ENCODE results near the gene RAPGEF1. TPM values are rescaled to one million over a fixed set of nuclear protein-coding genes. Genes with fewer than 3 reads are reported as not detected.

The RAPGEF1 gene
- total and polyA plus RNA-seq, 9 of the 15 experiments (the other 6 are each of a cell fraction or from before 2014, with no cell fraction given): 0.06 to 44.1 (median 19.9) TPM

DNA sequence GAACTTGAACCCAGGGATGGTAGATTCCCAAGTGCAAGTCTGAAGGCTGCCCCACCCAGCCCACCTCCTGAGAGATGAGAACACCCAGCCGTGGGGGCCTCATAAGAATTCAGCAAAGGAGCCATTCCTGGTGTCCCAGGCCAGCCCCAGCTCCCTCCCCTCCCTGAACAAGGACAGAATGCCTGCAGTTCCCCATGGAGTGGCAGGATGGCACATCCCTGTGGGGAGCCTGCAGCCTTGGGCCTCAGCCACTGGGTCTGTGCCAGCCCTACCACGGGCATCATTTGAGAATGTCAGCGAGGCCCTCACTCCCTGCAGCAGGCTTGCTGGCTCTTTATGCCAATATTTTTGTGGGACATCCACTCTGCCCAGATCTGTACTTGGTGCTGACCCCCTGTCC, 36.2 kb upstream of the RAPGEF1 start (continued):
- TF ChIP-seq, protein P1, sequence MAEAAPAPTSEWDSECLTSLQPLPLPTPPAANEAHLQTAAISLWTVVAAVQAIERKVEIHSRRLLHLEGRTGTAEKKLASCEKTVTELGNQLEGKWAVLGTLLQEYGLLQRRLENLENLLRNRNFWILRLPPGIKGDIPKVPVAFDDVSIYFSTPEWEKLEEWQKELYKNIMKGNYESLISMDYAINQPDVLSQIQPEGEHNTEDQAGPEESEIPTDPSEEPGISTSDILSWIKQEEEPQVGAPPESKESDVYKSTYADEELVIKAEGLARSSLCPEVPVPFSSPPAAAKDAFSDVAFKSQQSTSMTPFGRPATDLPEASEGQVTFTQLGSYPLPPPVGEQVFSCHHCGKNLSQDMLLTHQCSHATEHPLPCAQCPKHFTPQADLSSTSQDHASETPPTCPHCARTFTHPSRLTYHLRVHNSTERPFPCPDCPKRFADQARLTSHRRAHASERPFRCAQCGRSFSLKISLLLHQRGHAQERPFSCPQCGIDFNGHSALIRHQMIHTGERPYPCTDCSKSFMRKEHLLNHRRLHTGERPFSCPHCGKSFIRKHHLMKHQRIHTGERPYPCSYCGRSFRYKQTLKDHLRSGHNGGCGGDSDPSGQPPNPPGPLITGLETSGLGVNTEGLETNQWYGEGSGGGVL (CRISPR knock-in tag; IDR thresholded peaks at IDR 0.05): no peak
- TF ChIP-seq PTRF (tag; IDR thresholded peaks at IDR 0.05) (no peak), TCF7 (IDR thresholded peaks at IDR 0.05; ENCODE audit: borderline replicate concordance) (no peak), DIDO1 (tag; IDR thresholded peaks at IDR 0.05; ENCODE audit: low read depth) (no peak), SMAD2 (IDR thresholded peaks at IDR 0.05; ENCODE audit: low read depth, low read length) (no peak), ZNF431 (CRISPR knock-in tag; IDR thresholded peaks at IDR 0.05) (no peak), ZNF384 (IDR thresholded peaks at IDR 0.05; ENCODE audit: low read depth, low read length) (no peak)
- TF ChIP-seq, protein P2, sequence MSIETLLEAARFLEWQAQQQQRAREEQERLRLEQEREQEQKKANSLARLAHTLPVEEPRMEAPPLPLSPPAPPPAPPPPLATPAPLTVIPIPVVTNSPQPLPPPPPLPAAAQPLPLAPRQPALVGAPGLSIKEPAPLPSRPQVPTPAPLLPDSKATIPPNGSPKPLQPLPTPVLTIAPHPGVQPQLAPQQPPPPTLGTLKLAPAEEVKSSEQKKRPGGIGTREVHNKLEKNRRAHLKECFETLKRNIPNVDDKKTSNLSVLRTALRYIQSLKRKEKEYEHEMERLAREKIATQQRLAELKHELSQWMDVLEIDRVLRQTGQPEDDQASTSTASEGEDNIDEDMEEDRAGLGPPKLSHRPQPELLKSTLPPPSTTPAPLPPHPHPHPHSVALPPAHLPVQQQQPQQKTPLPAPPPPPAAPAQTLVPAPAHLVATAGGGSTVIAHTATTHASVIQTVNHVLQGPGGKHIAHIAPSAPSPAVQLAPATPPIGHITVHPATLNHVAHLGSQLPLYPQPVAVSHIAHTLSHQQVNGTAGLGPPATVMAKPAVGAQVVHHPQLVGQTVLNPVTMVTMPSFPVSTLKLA (conservative IDR thresholded peaks at IDR 0.05): no peak
- TF ChIP-seq, protein P3, sequence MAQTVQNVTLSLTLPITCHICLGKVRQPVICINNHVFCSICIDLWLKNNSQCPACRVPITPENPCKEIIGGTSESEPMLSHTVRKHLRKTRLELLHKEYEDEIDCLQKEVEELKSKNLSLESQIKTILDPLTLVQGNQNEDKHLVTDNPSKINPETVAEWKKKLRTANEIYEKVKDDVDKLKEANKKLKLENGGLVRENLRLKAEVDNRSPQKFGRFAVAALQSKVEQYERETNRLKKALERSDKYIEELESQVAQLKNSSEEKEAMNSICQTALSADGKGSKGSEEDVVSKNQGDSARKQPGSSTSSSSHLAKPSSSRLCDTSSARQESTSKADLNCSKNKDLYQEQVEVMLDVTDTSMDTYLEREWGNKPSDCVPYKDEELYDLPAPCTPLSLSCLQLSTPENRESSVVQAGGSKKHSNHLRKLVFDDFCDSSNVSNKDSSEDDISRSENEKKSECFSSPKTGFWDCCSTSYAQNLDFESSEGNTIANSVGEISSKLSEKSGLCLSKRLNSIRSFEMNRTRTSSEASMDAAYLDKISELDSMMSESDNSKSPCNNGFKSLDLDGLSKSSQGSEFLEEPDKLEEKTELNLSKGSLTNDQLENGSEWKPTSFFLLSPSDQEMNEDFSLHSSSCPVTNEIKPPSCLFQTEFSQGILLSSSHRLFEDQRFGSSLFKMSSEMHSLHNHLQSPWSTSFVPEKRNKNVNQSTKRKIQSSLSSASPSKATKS (CRISPR knock-in tag; IDR thresholded peaks at IDR 0.05): no peak
